PC-3 (cell line): ENCODE results near the gene CDCA4. TPM values are rescaled to one million over a fixed set of nuclear protein-coding genes. Genes with fewer than 3 reads are reported as not detected.

Experiments
- ATAC-seq: fragments of 200-7000 bp; cut with Tn5 transposase; 2 replicates; pipeline ENCODE4 v1.9.1; 2020; ENCODE audit warnings: mild to moderate bottlenecking, moderate library complexity
- BruUV-seq: library from RNA; stranded (reverse); fragments of 400-500 nt; replicated peaks from 2 replicates; lab custom pipeline; 2021; lab: Mats Ljungman, UMichigan
- CTCF ChIA-PET: fragments of 300-600 bp; sonication (Branson Sonifier 250); formaldehyde crosslinking; loops from one replicate; lab custom pipeline; 2022; ENCODE audit warnings: antibody characterized with exemption; lab: Charles Lee
- POLR2A ChIA-PET: fragments of 300-600 bp; sonication (Branson Sonifier 250); formaldehyde crosslinking; loops from one replicate; lab custom pipeline; 2022; ENCODE audit warnings: antibody characterized with exemption; ENCODE audit not compliant: unreplicated experiment; lab: Charles Lee
- DNase-seq: peaks from one replicate; pipeline ENCODE4 v3.0.0-alpha.2; 2015
- H2AFZ ChIP-seq: fragments of 300-600 bp; sonication (generic); 2 replicates; pipeline ENCODE4 v1.6.0; 2016; ENCODE audit warnings: antibody characterized with exemption, low read length
- H3F3A ChIP-seq: fragments of 300-600 bp; sonication (generic); one replicate; pipeline ENCODE4 v1.6.0; 2017; ENCODE audit warnings: antibody characterized with exemption, low read length, control low read depth, mild to moderate bottlenecking; ENCODE audit not compliant: unreplicated experiment
- H3K27ac ChIP-seq: fragments of 300-600 bp; sonication (generic); 2 replicates; pipeline ENCODE4 v1.5.1; 2016; ENCODE audit warnings: mild to moderate bottlenecking, low read length
- H3K27me3 ChIP-seq: fragments of 300-600 bp; sonication (generic); 2 replicates; pipeline ENCODE4 v1.6.1; 2016; ENCODE audit warnings: low read length, mixed read lengths
- H3K36me3 ChIP-seq: fragments of 300-600 bp; sonication (generic); 2 replicates; pipeline ENCODE4 v1.6.1; 2016; ENCODE audit warnings: low read depth, mixed run types, low read length, mixed read lengths
- H3K4me1 ChIP-seq: fragments of 300-600 bp; sonication (generic); 2 replicates; pipeline ENCODE4 v1.5.1; 2016; ENCODE audit warnings: low read length; ENCODE audit not compliant: insufficient read depth
- H3K4me2 ChIP-seq: fragments of 300-600 bp; sonication (generic); 2 replicates; pipeline ENCODE4 v1.6.0; 2016; ENCODE audit warnings: low read length
- H3K4me3 ChIP-seq: fragments of 300-600 bp; sonication (generic); 2 replicates; pipeline ENCODE4 v1.5.1; 2016; ENCODE audit warnings: mild to moderate bottlenecking, low read length, mixed read lengths
- H3K79me2 ChIP-seq: fragments of 300-600 bp; sonication (generic); 2 replicates; pipeline ENCODE4 v1.6.1; 2017; ENCODE audit warnings: low read length, mixed read lengths
- H3K9ac ChIP-seq: fragments of 300-600 bp; sonication (generic); 2 replicates; pipeline ENCODE4 v1.6.0; 2016; ENCODE audit warnings: mild to moderate bottlenecking, low read length
- H3K9me2 ChIP-seq: fragments of 300-600 bp; sonication (generic); replicated peaks from 2 replicates; pipeline ENCODE4 v1.6.1; 2016; ENCODE audit warnings: mixed run types, low read length, mixed read lengths
- H3K9me3 ChIP-seq: fragments of 300-600 bp; sonication (generic); 2 replicates; pipeline ENCODE4 v1.6.1; 2016; ENCODE audit warnings: low read length, mixed read lengths
- H4K20me1 ChIP-seq: fragments of 300-600 bp; sonication (generic); 2 replicates; pipeline ENCODE4 v1.6.1; 2016; ENCODE audit warnings: low read length, mixed read lengths
- EZH2 ChIP-seq: fragments of 300-600 bp; sonication (generic); IDR thresholded peaks from one replicate; pipeline ENCODE4 v1.6.1; 2017; ENCODE audit warnings: antibody characterized with exemption, mild to moderate bottlenecking, low read length; ENCODE audit not compliant: unreplicated experiment
- EZH2phosphoT487 ChIP-seq: fragments of 300-600 bp; sonication (generic); IDR thresholded peaks from 2 replicates; pipeline ENCODE4 v1.6.1; 2018; ENCODE audit warnings: mild to moderate bottlenecking, antibody characterized with exemption, low read length, borderline replicate concordance
- intact Hi-C: fragments of 100-400 bp; cut with micrococcal nuclease; formaldehyde crosslinking; loops from 2 replicates; pipeline ENCODE4 v1.9.0; 2023
- total RNA-seq: library from RNA; depleted of rRNA; stranded (reverse); fragments of >200 nt; gene quantifications from 2 replicates; pipeline ENCODE4 v1.2.3, GENCODE V29; 2014
- TF ChIP-seq, protein P1 (sequence below): fragments of 300-600 bp; sonication (generic); conservative IDR thresholded peaks from 2 replicates; pipeline ENCODE4 v1.5.1; 2017; ENCODE audit warnings: antibody characterized with exemption, low read depth, mild to moderate bottlenecking, low read length

CDCA4 gene
- total RNA-seq, 1 experiment from 2014 or later = 113 TPM

DNA sequence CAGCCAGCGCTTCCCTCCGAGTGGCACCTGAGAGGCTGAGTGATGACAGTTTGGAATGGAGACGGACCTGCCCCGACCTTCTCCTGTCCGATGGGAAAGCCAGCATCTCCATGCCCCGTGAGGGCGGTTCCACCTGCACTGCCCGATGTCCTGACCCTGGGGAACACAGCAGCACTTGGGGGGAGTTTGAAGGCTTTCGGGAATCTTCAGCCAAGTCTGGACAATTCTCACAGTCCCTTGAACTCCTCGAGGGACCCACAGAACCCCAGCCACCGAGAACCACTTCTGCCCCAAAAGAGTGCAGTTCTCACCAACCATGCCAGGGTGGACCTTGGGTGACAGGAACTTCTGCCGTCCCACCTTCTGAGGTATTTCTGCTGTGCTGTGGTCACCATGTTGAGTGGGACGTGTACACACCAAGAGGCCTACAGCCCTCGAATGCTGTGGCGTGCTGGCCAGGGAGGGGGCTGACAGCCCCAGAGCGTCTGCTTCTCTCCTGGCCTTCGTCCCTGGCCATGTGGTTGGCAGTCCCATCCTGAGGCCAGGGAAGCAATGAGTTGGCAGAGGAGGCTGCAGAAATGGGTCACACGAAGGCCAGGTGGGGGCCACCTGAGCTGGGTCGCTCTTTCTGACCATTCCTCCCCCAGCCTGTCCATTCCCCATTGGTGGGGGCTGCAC lies 34.3 kb downstream of the CDCA4 start:
- DNase-seq (no peak), ATAC-seq (no peak)
- POLR2A ChIA-PET = no interaction called here

DNA sequence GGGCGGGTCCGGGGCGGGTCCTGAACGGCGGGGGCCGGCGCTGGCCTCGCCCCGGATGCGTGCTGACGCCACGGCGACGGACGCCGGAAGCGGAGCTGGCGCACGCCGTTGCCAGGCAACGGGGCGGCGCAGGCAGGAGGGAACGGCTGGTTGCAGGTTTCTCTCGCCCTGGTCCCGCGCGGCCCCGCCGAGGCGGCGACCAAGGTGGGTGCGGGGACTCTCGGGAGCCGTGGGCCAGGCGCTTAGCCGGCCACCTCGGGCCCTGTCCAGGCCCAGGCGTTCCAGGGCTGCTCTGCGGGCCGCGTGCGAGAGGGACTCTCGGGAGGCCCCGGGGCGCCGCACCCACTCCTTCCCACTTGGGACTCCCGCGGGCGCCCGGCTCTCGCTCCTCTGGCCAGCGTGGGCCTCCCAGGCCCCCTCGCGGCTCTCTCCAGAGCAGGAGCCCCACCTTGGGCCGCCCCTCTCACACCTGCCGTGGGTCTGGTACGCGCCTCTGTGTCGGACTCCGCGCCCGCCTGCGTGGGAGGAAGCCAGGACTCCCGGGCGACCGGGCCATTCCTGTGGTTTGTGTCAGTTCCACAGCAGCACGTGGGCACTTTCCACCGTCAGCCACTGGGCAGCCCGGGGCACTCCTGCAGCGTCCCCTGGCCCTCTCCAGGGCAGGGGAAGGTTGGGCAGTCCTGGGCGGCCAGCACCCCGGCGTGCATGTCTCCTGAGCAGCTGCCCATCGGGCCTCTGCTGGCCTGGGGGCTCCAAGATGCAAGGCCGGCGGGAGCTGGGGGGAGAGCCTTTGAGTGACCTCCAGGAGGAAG lies 35.0 kb downstream of the CDCA4 start, which contains the start of gene CLBA1:
Gene CLBA1, plus strand, starts transcription at position 114 of the 812 bp plus-strand sequence. Its CDS starts 644 bp downstream, at position 758.
- TF ChIP-seq EZH2phosphoT487 = no peak
- TF ChIP-seq EZH2 = no peak
- TF ChIP-seq, protein P1, sequence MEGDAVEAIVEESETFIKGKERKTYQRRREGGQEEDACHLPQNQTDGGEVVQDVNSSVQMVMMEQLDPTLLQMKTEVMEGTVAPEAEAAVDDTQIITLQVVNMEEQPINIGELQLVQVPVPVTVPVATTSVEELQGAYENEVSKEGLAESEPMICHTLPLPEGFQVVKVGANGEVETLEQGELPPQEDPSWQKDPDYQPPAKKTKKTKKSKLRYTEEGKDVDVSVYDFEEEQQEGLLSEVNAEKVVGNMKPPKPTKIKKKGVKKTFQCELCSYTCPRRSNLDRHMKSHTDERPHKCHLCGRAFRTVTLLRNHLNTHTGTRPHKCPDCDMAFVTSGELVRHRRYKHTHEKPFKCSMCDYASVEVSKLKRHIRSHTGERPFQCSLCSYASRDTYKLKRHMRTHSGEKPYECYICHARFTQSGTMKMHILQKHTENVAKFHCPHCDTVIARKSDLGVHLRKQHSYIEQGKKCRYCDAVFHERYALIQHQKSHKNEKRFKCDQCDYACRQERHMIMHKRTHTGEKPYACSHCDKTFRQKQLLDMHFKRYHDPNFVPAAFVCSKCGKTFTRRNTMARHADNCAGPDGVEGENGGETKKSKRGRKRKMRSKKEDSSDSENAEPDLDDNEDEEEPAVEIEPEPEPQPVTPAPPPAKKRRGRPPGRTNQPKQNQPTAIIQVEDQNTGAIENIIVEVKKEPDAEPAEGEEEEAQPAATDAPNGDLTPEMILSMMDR = no peak
- Histone ChIP-seq H3K27ac (peak within 1 kb of the TSS; percentile 68), H2AFZ (peak within 1 kb of the TSS; percentile 90), H3F3A (no peaks in the 10 kb centered on the region), H3K9me3 (no peaks in the 10 kb centered on the region), H3K9me2 (no peaks in the 10 kb centered on the region), H3K79me2 (peaks cover 15% of the 10 kb centered on the region), H3K4me3 (peak within 1 kb of the TSS; percentile 93), H3K4me1 (peaks cover 13% of the 10 kb centered on the region), H3K4me2 (peak within 1 kb of the TSS; percentile 100), H4K20me1 (no peaks in the 10 kb centered on the region), H3K36me3 (no peaks in the 10 kb centered on the region), H3K9ac (peak within 1 kb of the TSS; percentile 96), H3K27me3 (no peaks in the 10 kb centered on the region)
- no TSS peak for BruUV-seq
- DNase-seq = peak; percentile 95
- CTCF ChIA-PET = interaction anchor here (0.8 kb wide), 1 partner anchor 13 kb away, joined by 4 read pairs; no protein-coding TSS in a partner anchor
- POLR2A ChIA-PET = interaction anchor here (0.6 to 1.2 kb wide), 5 partner anchors 12 to 41 kb away, joined by 3 to 6 read pairs (median 5); no protein-coding TSS in a partner anchor
- peak; percentile 90 for ATAC-seq
- intact Hi-C loops = no loop called here

More for the DNA sequence above, 34.3 kb downstream of the CDCA4 start:
- Histone ChIP-seq H3K4me2 (peak overlapping the region; percentile 100), H2AFZ (peak overlapping the region; percentile 90), H3K4me3 (peak overlapping the region; percentile 93), H4K20me1 (no peaks in the 10 kb centered on the region), H3K4me1 (peaks cover 13% of the 10 kb centered on the region), H3K9me3 (no peaks in the 10 kb centered on the region), H3K36me3 (no peaks in the 10 kb centered on the region), H3K79me2 (peaks cover 15% of the 10 kb centered on the region), H3K27me3 (no peaks in the 10 kb centered on the region), H3F3A (no peaks in the 10 kb centered on the region), H3K9me2 (no peaks in the 10 kb centered on the region), H3K27ac (peak overlapping the region; percentile 68; the same call in 1 of the 2 replicates), H3K9ac (peak overlapping the region; percentile 96)
- TF ChIP-seq, protein P1 = no peak
- TF ChIP-seq EZH2phosphoT487 (no peak), EZH2 (no peak)
- intact Hi-C loops = no loop called here
- CTCF ChIA-PET = no interaction called here
- BruUV-seq = TSS peak; percentile 57
